HepG2 (cell line): ENCODE results near the gene SELL. TPM values are rescaled to one million over a fixed set of nuclear protein-coding genes. Genes with fewer than 3 reads are reported as not detected.

Source experiments
- ATM ChIP-seq: fragments of 450-650 bp; IDR thresholded peaks from 2 replicates; pipeline ENCODE4 v1.7.1; 2017; ENCODE audit warnings: mild to moderate bottlenecking, borderline replicate concordance
- DR1 ChIP-seq: sonication (generic); formaldehyde crosslinking; IDR thresholded peaks from 2 replicates; pipeline ENCODE4 v1.8.0; 2021; ENCODE audit warnings: mild to moderate bottlenecking, missing genetic modification reagents, inconsistent platforms
- ETV5 ChIP-seq: IDR thresholded peaks from 2 replicates; pipeline ENCODE4 v1.6.1; 2018; ENCODE audit warnings: missing biosample characterization, missing genetic modification reagents, inconsistent platforms, borderline replicate concordance
- JUND ChIP-seq: sonication (generic); formaldehyde crosslinking; IDR thresholded peaks from 2 replicates; pipeline ENCODE4 v1.8.0; 2022; ENCODE audit warnings: mild to moderate bottlenecking, missing genetic modification reagents
- REXO4 ChIP-seq: sonication (generic); formaldehyde crosslinking; IDR thresholded peaks from 2 replicates; pipeline ENCODE4 v1.8.0; 2022; ENCODE audit warnings: missing genetic modification reagents, mild to moderate bottlenecking, borderline replicate concordance
- SP1 ChIP-seq, 2 experiments: fragments of 450-650 bp in 1 of 2; sonication (generic) in 1 of 2; formaldehyde crosslinking in 1 of 2; IDR thresholded peaks; 2 replicates each; pipeline versions ENCODE4 v1.4.0 to v1.6.1; 2016 to 2020; ENCODE audit warnings: missing genetic modification reagents in 1 of 2
- SPEN ChIP-seq: sonication (generic); formaldehyde crosslinking; IDR thresholded peaks from 2 replicates; pipeline ENCODE4 v1.5.1; 2020; ENCODE audit warnings: low read depth, mild to moderate bottlenecking, missing genetic modification reagents
- ZNF260 ChIP-seq: sonication (generic); formaldehyde crosslinking; IDR thresholded peaks from 2 replicates; pipeline ENCODE4 v1.4.0; 2020; ENCODE audit warnings: missing genetic modification reagents, low read depth, mild to moderate bottlenecking, borderline replicate concordance
- ZNF337 ChIP-seq: sonication (generic); formaldehyde crosslinking; IDR thresholded peaks from 2 replicates; pipeline ENCODE4 v1.5.1; 2020; ENCODE audit warnings: missing genetic modification reagents, low read depth, mild to moderate bottlenecking, borderline replicate concordance
- ZNF33A ChIP-seq: sonication (generic); formaldehyde crosslinking; IDR thresholded peaks from 2 replicates; pipeline ENCODE4 v1.5.1; 2020; ENCODE audit warnings: missing genetic modification reagents, mild to moderate bottlenecking, moderate library complexity, borderline replicate concordance
- ZNF512B ChIP-seq: sonication (generic); formaldehyde crosslinking; IDR thresholded peaks from 2 replicates; pipeline ENCODE4 v1.5.1; 2020; ENCODE audit warnings: missing genetic modification reagents, mild to moderate bottlenecking, borderline replicate concordance
- ZNF703 ChIP-seq: sonication (generic); formaldehyde crosslinking; IDR thresholded peaks from 2 replicates; pipeline ENCODE4 v1.5.1; 2020; ENCODE audit warnings: missing genetic modification reagents, mild to moderate bottlenecking, moderate library complexity, borderline replicate concordance
- ZNF883 ChIP-seq: sonication (generic); formaldehyde crosslinking; IDR thresholded peaks from 2 replicates; pipeline ENCODE4 v1.5.1; 2020; ENCODE audit warnings: mild to moderate bottlenecking, missing genetic modification reagents; ENCODE audit errors: not compliant biosample characterization
- ZXDC ChIP-seq: sonication (generic); formaldehyde crosslinking; IDR thresholded peaks from 2 replicates; pipeline ENCODE4 v1.5.0; 2020; ENCODE audit warnings: mild to moderate bottlenecking, missing genetic modification reagents
- polyA plus RNA-seq, 8 experiments: library from polyadenylated mRNA; depleted of rRNA in 3 of 8; stranded (reverse) in 7 of 8; unstranded in 1 of 8; fragments of >200 nt; fragmentation: Illumina TruSeq in 4 of 8; extraction: Trizol in 4 of 8; gene quantifications; 2 replicates each; pipeline versions ENCODE4 v1.2.1 to v1.2.3, GENCODE V29; 2011 to 2016; ENCODE audit warnings: low read depth in 4 of 8, missing spikeins in 1 of 8, mixed read lengths in 1 of 8; ENCODE audit not compliant: insufficient read depth in 1 of 8
- total RNA-seq, 5 experiments: library from RNA; depleted of rRNA; stranded (reverse); fragments of >200 nt; fragmentation: Illumina TruSeq; extraction: Trizol; gene quantifications; 2 replicates each; pipeline ENCODE4 v1.2.3, GENCODE V29; 2016; ENCODE audit warnings: low read depth in 1 of 5

The SELL gene
- total and polyA plus RNA-seq, 2 of the 13 experiments (the other 11 are each of a cell fraction or from before 2014, with no cell fraction given): 0.13 to 0.18 TPM

GRCh38 chr1:169711469-169712308 is at the start of gene SELL (continued):
- TF ChIP-seq ZXDC (no peak), ZNF337 (CRISPR knock-in tag) (no peak), ZNF260 (no peak), DR1 (CRISPR knock-in tag) (no peak), ZNF33A (CRISPR knock-in tag) (no peak), ETV5 (CRISPR knock-in tag) (peak; percentile 64; the same call in 1 of the 2 replicates), ATM (no peak), SP1 (IDR thresholded peaks at IDR 0.05) (no peak), SP1 (CRISPR knock-in tag; IDR thresholded peaks at IDR 0.05) (no peak), REXO4 (CRISPR knock-in tag) (no peak), ZNF703 (no peak), ZNF512B (CRISPR knock-in tag) (0 out of 2 replicates have a peak, but pooled peaks have one; percentile 66), JUND (no peak), ZNF883 (CRISPR knock-in tag) (no peak), SPEN (CRISPR knock-in tag) (no peak)
